Endothelial cell (in vitro differentiated cells): ENCODE results near the gene ADH5. TPM values are rescaled to one million over a fixed set of nuclear protein-coding genes. Genes with fewer than 3 reads are reported as not detected.

Experiments used
- DNase-seq: peaks from one replicate; pipeline ENCODE4 v3.0.0; 2021; ENCODE audit warnings: low spot score
- H3K27ac Mint-ChIP-seq: one replicate; pipeline ENCODE4 v1.8.0; 2021; ENCODE audit warnings: mixed read lengths, inconsistent platforms; ENCODE audit not compliant: unreplicated experiment
- H3K27me3 Mint-ChIP-seq: one replicate; pipeline ENCODE4 v1.8.0; 2021; ENCODE audit warnings: mild to moderate bottlenecking, moderate library complexity, mixed read lengths, inconsistent platforms; ENCODE audit not compliant: unreplicated experiment
- H3K36me3 Mint-ChIP-seq: one replicate; pipeline ENCODE4 v1.8.0; 2021; ENCODE audit warnings: mild to moderate bottlenecking, low read depth, mixed read lengths, inconsistent platforms; ENCODE audit not compliant: unreplicated experiment
- H3K4me1 Mint-ChIP-seq: one replicate; pipeline ENCODE4 v1.8.0; 2021; ENCODE audit warnings: mild to moderate bottlenecking, mixed read lengths, inconsistent platforms; ENCODE audit not compliant: unreplicated experiment
- H3K4me3 Mint-ChIP-seq: one replicate; pipeline ENCODE4 v1.8.0; 2021; ENCODE audit warnings: mild to moderate bottlenecking, mixed read lengths, inconsistent platforms; ENCODE audit not compliant: unreplicated experiment
- H3K9me3 Mint-ChIP-seq: one replicate; pipeline ENCODE4 v1.8.0; 2021; ENCODE audit warnings: mixed read lengths, inconsistent platforms; ENCODE audit not compliant: unreplicated experiment
- total RNA-seq: library from RNA; stranded (reverse); fragmentation: NEBNext Ultra II Directional; extraction: Animal tissue kit (Norgen Biotek cat#: 25700); gene quantifications from one replicate; pipeline ENCODE4 v1.2.1, GENCODE V29; 2021; ENCODE audit not compliant: unreplicated experiment
- TF ChIP-seq, protein P1 (sequence below): fragments of 200-600 bp; sonication (generic); IDR thresholded peaks from one replicate; pipeline ENCODE4 v1.5.0; 2021; ENCODE audit warnings: antibody characterized with exemption; ENCODE audit not compliant: unreplicated experiment

ADH5 gene
- total RNA-seq, 1 donor from 2014 or later, result 126 TPM

DNA sequence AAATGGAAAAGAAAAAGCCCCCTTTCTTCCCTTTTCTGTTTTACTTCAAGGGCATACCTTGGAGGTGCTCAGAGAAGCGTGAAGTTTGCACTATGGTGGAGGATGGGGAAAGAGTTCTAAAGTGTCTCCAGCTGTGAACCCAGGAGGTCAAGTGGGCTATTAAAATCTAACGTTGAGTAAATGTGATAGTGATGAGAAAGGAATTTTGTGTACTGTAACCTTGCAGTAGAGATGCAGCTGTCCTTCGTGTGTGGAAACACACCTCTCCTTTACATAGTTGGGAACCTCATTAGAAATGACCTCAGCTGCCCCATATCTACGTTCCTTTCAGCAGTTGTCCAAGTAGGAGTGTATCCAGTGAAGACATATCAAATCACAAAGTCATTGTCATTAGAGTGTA lies 26.5 kb downstream of the ADH5 start:
- no peak for DNase-seq
- Mint-ChIP-seq H3K27ac (no peak overlapping the region), H3K4me1 (no peaks in the 10 kb centered on the region), H3K4me3 (no peak overlapping the region), H3K36me3 (peaks cover 20% of the 10 kb centered on the region), H3K9me3 (no peaks in the 10 kb centered on the region), H3K27me3 (peaks cover 4% of the 10 kb centered on the region)
- TF ChIP-seq, protein P1, sequence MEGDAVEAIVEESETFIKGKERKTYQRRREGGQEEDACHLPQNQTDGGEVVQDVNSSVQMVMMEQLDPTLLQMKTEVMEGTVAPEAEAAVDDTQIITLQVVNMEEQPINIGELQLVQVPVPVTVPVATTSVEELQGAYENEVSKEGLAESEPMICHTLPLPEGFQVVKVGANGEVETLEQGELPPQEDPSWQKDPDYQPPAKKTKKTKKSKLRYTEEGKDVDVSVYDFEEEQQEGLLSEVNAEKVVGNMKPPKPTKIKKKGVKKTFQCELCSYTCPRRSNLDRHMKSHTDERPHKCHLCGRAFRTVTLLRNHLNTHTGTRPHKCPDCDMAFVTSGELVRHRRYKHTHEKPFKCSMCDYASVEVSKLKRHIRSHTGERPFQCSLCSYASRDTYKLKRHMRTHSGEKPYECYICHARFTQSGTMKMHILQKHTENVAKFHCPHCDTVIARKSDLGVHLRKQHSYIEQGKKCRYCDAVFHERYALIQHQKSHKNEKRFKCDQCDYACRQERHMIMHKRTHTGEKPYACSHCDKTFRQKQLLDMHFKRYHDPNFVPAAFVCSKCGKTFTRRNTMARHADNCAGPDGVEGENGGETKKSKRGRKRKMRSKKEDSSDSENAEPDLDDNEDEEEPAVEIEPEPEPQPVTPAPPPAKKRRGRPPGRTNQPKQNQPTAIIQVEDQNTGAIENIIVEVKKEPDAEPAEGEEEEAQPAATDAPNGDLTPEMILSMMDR, result no peak

DNA sequence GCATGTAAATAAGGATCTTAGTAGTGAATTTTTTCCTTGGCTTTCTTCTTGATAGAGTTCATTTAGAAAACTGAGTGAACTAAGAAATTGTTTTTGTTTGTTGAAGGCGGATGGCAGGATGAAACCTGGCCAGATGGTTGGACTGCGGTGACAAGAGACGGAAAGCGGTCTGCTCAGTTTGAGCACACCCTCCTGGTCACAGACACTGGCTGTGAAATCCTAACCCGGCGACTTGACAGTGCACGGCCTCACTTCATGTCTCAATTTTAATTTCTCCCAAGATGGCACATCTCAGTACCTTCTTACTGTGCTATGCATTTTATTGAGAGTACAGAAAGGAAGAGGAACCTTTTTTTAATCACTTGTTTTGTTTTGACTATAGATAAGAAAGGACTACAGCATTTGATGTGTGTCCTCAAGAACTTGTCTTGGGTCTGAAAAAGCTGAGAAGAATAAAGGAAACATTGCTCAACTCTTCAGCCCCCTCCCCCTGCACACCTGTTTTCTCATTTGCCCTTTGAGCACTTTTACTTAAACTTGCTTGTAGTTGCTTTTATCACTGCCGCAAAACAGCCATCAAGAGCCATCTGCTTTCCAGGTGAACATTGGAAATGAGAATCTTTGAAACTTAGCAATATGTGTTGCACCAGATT lies 27.4 kb downstream of the ADH5 start:
- H3K4me3 Mint-ChIP-seq, result no peak overlapping the region
- H3K4me1 Mint-ChIP-seq, result no peaks in the 10 kb centered on the region
- H3K9me3 Mint-ChIP-seq, result no peaks in the 10 kb centered on the region
- H3K27me3 Mint-ChIP-seq, result peaks cover 4% of the 10 kb centered on the region
- TF ChIP-seq, protein P1, result no peak
- H3K27ac Mint-ChIP-seq, result no peak overlapping the region
- peaks cover 16% of the 10 kb centered on the region for H3K36me3 Mint-ChIP-seq
- no peak for DNase-seq

DNA sequence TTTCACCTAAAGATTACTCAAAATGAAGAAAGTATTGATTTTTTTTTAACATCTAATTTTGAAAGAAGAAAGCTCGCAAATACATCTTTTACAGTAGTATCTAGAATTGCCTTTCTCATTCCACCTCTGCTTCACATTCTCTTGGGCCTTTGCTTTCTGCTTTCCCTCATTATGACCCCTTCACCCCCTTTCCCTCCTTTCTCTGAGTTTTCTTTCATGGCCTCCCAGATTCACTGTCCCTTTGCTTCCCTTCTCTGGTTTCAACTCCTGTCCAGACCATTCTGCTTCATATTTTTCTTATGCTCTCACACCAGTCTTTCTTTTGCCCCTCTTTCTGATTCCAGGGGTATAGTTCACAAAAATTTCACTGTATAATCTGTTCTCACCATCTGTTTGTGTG lies 29.0 kb downstream of the ADH5 start:
- no peak for DNase-seq
- no peak overlapping the region for H3K27ac Mint-ChIP-seq
- H3K36me3 Mint-ChIP-seq, result peaks cover 8% of the 10 kb centered on the region
- no peaks in the 10 kb centered on the region for H3K9me3 Mint-ChIP-seq
- H3K4me3 Mint-ChIP-seq, result no peak overlapping the region
- H3K4me1 Mint-ChIP-seq, result no peaks in the 10 kb centered on the region
- H3K27me3 Mint-ChIP-seq, result peaks cover 4% of the 10 kb centered on the region
- TF ChIP-seq, protein P1, result no peak

DNA sequence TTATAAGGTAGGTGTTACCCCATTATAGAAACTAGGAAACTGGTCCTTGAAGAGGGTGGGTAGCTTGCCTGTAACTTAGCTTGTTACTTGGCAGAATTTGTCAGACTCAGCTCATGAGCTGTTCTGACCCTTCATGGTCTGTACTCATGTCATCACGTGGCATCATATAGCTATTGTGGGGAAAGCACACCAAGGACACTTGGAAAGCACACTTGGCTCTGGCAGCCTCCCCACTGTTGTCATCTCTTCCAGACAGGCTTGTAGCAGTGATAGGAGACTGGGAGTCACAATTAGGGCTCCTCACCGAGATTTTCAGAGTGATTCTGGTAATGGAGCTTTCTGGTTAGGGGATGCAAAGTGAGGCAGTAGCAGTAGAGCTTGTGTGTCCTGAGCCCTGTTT lies 30.4 kb downstream of the ADH5 start:
- no peaks in the 10 kb centered on the region for H3K9me3 Mint-ChIP-seq
- peaks cover 4% of the 10 kb centered on the region for H3K27me3 Mint-ChIP-seq
- peaks cover 8% of the 10 kb centered on the region for H3K36me3 Mint-ChIP-seq
- H3K27ac Mint-ChIP-seq, result no peak overlapping the region
- no peak for DNase-seq
- H3K4me3 Mint-ChIP-seq, result no peak overlapping the region
- no peaks in the 10 kb centered on the region for H3K4me1 Mint-ChIP-seq
- TF ChIP-seq, protein P1, result no peak

DNA sequence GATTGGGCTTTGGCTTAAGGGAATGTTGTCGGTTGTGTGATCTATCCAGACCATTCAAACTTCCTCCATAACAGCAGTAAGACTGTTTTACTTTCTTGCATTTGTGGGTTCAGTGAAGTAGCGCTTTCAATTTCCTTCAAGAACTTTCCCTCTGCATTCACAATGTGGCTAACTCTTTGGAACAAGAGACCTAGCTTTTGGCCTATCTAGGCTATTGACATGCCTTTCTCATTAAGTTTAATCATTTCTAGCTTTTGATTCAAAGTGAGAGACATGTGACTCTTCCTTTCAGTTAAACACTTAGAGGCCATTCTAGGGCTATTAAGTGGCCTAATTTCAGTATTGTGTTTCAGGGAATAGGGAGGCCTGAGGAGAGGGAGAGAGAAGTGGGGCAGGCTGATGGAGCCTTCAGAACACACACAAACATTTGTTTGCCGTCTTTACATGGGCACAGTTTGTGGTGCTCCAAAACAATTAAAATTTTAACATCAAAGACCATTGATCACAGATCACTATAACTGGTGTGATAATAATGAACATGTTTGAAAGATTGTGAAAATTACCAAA lies 34.1 kb downstream of the ADH5 start:
- TF ChIP-seq, protein P1, result no peak
- no peak overlapping the region for H3K27ac Mint-ChIP-seq
- H3K9me3 Mint-ChIP-seq, result no peaks in the 10 kb centered on the region
- H3K4me1 Mint-ChIP-seq, result no peaks in the 10 kb centered on the region
- peaks cover 2% of the 10 kb centered on the region for H3K27me3 Mint-ChIP-seq
- H3K36me3 Mint-ChIP-seq, result peaks cover 11% of the 10 kb centered on the region
- no peak for DNase-seq
- no peak overlapping the region for H3K4me3 Mint-ChIP-seq
